ENCODE measurements around the gene FCHSD1. TPM values are rescaled to one million over a fixed set of nuclear protein-coding genes. Genes with fewer than 3 reads are reported as not detected.

The FCHSD1 gene
- total and polyA plus RNA-seq, 12 donors, result 1.2 to 6.8 (median 2.8) TPM

- H3K4me3 ChIP-seq, result no peak overlapping the region
- WGBS, 2 donors, result 93 to 96% methylated on average over 1 of the region's 1 CpG
- peaks cover 2 to 98% (median 64%) of the 10 kb centered on the region in 9 donors for H3K4me1 ChIP-seq
- intact Hi-C loops (cut with DNase I), result no loop called here
- H3K27me3 ChIP-seq, result no peaks in the 10 kb centered on the region
- DNase-seq (no peak), ATAC-seq (no peak)
- H3K36me3 ChIP-seq, result peaks cover 0 to 5% (median 0%) of the 10 kb centered on the region in 9 donors
- no peak for TF ChIP-seq CTCF (IDR thresholded peaks at IDR 0.05)
- peak overlapping the region in 5 of 10 donors; percentile 73 to 88 (median 84) for H3K27ac ChIP-seq
- peaks cover 0 to 4% (median 0%) of the 10 kb centered on the region in 11 donors for H3K9me3 ChIP-seq
These were observed 48.6 kb downstream of the FCHSD1 start for GRCh38 chr5:141602606-141603005.

GRCh38 chr5:141598391-141599345 is 52.5 kb downstream of the FCHSD1 start:
- Histone ChIP-seq H3K4me1 (peaks cover 0 to 73% (median 34%) of the 10 kb centered on the region in 9 donors), H3K27me3 (no peaks in the 10 kb centered on the region), H3K36me3 (peaks cover 0 to 16% (median 0%) of the 10 kb centered on the region in 9 donors), H3K9me3 (peaks cover 0 to 15% (median 0%) of the 10 kb centered on the region in 11 donors), H3K27ac (peak overlapping the region; percentile 16 to 84 (median 77)), H3K4me3 (no peak overlapping the region)
- DNase-seq (no peak), ATAC-seq (peak; percentile 81 to 96 (median 88))
- no peak for TF ChIP-seq CTCF (IDR thresholded peaks at IDR 0.05)
- 60 to 61% methylated on average over 3 of the region's 3 CpGs for WGBS, 2 donors
- intact Hi-C loops (cut with DNase I), result no loop called here

- WGBS, 2 donors, result 76 to 89% methylated on average over 2 of the region's 2 CpGs
- no peak for TF ChIP-seq CTCF (IDR thresholded peaks at IDR 0.05)
- no peak for DNase-seq
- Histone ChIP-seq H3K36me3 (peaks cover 0 to 22% (median 0%) of the 10 kb centered on the region in 9 donors), H3K9me3 (peaks cover 0 to 15% (median 0%) of the 10 kb centered on the region in 11 donors), H3K4me3 (no peak overlapping the region), H3K4me1 (peaks cover 0 to 68% (median 30%) of the 10 kb centered on the region in 9 donors), H3K27ac (peak overlapping the region in 7 of 10 donors; percentile 19 to 84 (median 71)), H3K27me3 (no peaks in the 10 kb centered on the region)
- intact Hi-C loops (cut with DNase I), result no loop called here
- ATAC-seq, result peak in 6 of 8 donors; percentile 24 to 57 (median 37)
These were observed 53.4 kb downstream of the FCHSD1 start for GRCh38 chr5:141597814-141598213.

GRCh38 chr5:141597394-141597793 is 53.8 kb downstream of the FCHSD1 start:
- Histone ChIP-seq H3K4me3 (no peak overlapping the region), H3K27me3 (no peaks in the 10 kb centered on the region), H3K9me3 (peaks cover 0 to 15% (median 0%) of the 10 kb centered on the region in 11 donors), H3K36me3 (peaks cover 0 to 18% (median 0%) of the 10 kb centered on the region in 9 donors), H3K4me1 (peaks cover 0 to 68% (median 33%) of the 10 kb centered on the region in 9 donors), H3K27ac (peak overlapping the region in 7 of 10 donors; percentile 19 to 84 (median 71))
- DNase-seq (no peak), ATAC-seq (no peak)
- WGBS, 2 donors, result 60 to 67% methylated on average over 2 of the region's 2 CpGs
- intact Hi-C loops (cut with DNase I), result no loop called here
- TF ChIP-seq CTCF (IDR thresholded peaks at IDR 0.05), result no peak

All from heart right ventricle (tissue), 16 donors.